Ectodermal cell (in vitro differentiated cells): ENCODE data around the gene MITD1.

ENCODE experiments used
- H3K27ac ChIP-seq: 2 replicates; pipeline ENCODE4 v1.7.0; 2013; ENCODE audit warnings: mild to moderate bottlenecking, low read depth, low read length; ENCODE audit not compliant: insufficient read depth, poor library complexity, severe bottlenecking
- H3K27me3 ChIP-seq: 2 replicates; pipeline ENCODE4 v1.7.0; 2013; ENCODE audit warnings: mild to moderate bottlenecking, low read length; ENCODE audit not compliant: insufficient read depth, control insufficient read depth, poor library complexity, severe bottlenecking
- H3K36me3 ChIP-seq: one replicate; pipeline ENCODE4 v1.7.0; 2013; ENCODE audit warnings: low read length; ENCODE audit not compliant: control insufficient read depth, insufficient read depth
- H3K4me1 ChIP-seq: one replicate; pipeline ENCODE4 v1.7.0; 2013; ENCODE audit warnings: low read length; ENCODE audit not compliant: control insufficient read depth, insufficient read depth
- H3K4me3 ChIP-seq: 2 replicates; pipeline ENCODE4 v1.7.0; 2013; ENCODE audit warnings: low read depth, low read length, control low read depth; ENCODE audit not compliant: insufficient read depth
- H3K9me3 ChIP-seq: 2 replicates; pipeline ENCODE4 v1.7.0; 2013; ENCODE audit warnings: mild to moderate bottlenecking, low read length, moderate library complexity; ENCODE audit not compliant: control insufficient read depth
- WGBS, 2 experiments: methylation state at CpG; one replicate each; pipeline ENCODE4 v1.1.7; 2013; ENCODE audit warnings: missing lambda C conversion rate in 2 of 2; 5-methylcytosine and 5-hydroxymethylcytosine counted together

MITD1 gene

DNA sequence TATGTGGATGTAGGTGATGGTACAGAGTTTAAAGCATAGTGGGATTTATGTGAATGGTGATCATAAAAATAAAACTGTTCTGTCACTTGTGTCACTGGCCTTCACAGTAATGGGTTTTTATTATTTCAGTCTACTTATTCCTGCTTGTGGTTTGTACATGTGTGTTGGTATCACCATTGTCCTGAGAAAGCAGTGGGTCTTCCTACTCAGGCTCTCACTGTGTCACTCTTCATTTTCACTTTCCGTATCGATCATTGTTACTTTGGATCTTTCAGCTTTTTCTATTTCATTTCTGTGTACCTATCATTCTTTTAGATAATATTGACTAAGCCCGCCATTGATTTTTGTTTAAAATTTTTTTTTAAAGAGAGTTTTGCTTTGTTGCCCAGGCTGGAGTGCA, 7.5 kb upstream of the MITD1 start:
- Histone ChIP-seq H3K27ac (no peak overlapping the region), H3K27me3 (no peaks in the 10 kb centered on the region), H3K36me3 (peaks cover 12% of the 10 kb centered on the region), H3K4me1 (no peaks in the 10 kb centered on the region), H3K4me3 (no peak overlapping the region), H3K9me3 (no peaks in the 10 kb centered on the region)
- WGBS, 2 experiments, result 96 to 100% methylated on average over 3 of the region's 3 CpGs

- Histone ChIP-seq H3K9me3 (no peaks in the 10 kb centered on the region), H3K27me3 (no peaks in the 10 kb centered on the region), H3K4me1 (peaks cover 8% of the 10 kb centered on the region), H3K4me3 (no peak overlapping the region), H3K27ac (no peak overlapping the region), H3K36me3 (peaks cover 9% of the 10 kb centered on the region)
Measured at GRCh38 chr2:99187011-99187410, 6.2 kb upstream of the MITD1 start.

DNA sequence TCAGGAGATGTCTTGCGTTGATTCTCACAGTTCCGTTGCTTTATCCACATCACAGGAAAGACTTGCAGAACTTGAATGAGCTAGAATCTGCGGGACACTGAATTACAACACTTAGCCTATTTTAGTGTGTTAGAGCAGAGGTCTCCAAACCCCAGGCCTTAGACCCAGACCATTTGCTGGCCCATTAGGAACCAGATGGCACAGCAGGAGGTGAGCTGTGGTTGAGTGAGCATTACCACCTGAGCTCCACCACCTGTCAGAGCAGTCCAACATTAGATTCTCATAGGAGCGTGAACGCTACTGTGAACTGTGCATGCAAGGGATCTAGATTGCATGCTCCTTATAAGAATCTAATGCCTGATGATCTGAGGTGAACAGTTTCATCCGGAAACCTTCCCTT, 4.0 kb upstream of the MITD1 start:
- Histone ChIP-seq H3K36me3 (no peaks in the 10 kb centered on the region), H3K27ac (no peak overlapping the region), H3K4me1 (peaks cover 8% of the 10 kb centered on the region), H3K4me3 (no peak overlapping the region), H3K27me3 (no peaks in the 10 kb centered on the region), H3K9me3 (no peaks in the 10 kb centered on the region)
- WGBS, 2 experiments, result 82 to 84% methylated on average over 6 of the region's 6 CpGs

GRCh38 chr2:99183025-99183424, 2.2 kb upstream of the MITD1 start:
- Histone ChIP-seq H3K27me3 (no peaks in the 10 kb centered on the region), H3K4me1 (peaks cover 8% of the 10 kb centered on the region), H3K36me3 (no peaks in the 10 kb centered on the region), H3K4me3 (no peak overlapping the region), H3K9me3 (no peaks in the 10 kb centered on the region), H3K27ac (no peak overlapping the region)
- 92 to 96% methylated on average over 3 of the region's 3 CpGs for WGBS, 2 experiments

DNA sequence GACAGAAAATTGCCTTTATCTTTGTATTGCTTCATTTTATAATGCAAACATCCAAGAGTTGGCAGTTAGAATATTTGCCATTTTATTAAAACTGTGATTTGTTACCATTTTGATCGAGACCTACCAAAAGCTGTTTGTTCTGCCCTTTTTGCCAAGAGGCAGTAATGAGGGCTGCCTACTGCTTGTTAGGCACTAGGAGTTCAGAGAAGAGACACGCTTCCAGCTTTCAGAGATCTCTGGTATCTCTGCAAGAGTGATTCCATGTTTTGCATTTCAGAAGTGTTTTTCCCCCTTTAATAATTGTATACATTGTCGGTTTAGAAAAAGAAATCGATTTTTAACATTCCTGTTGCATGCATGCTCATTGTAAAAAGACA, 754 bp upstream of the MITD1 start:
- Histone ChIP-seq H3K9me3 (no peaks in the 10 kb centered on the region), H3K4me3 (peak overlapping the region; percentile 76), H3K4me1 (peaks cover 8% of the 10 kb centered on the region), H3K36me3 (no peaks in the 10 kb centered on the region), H3K27me3 (no peaks in the 10 kb centered on the region), H3K27ac (peak overlapping the region; percentile 67)
- 1 to 6% methylated on average over 4 of the region's 4 CpGs for WGBS, 2 experiments

DNA sequence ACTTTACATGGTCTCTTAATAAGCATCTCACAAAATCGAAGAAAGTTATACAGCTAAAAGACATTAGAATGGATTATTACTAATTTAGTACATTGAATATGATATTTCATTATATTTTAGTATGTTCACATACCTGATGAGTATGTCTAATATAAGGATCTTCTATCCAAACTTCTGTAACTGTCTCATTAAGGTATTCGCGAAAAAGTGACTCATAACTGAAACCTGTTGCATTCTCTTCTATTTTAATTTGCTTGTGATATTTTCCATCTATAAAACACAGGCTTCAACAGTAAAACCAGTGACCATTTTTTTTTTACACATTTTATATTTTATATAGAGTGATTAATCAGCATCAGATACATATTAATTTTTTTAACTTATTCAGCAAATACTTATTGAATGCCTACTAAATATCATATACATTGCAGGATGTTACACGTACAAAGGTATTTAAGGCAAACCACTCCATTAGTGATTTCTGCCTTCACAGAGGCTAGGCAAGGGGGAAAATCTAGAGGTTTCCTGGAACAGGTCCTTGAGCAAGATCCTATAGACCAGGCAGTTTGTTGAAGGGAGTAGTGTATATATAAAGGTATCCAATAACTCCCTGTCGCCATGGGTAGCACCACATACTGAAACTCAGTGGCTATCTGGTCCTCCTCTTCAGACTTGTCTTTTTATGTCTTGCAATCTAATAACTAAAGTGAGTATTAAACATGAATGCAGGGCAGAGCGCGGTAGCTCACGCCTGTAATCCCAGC, 9.3 kb downstream of the MITD1 start:
- WGBS, 2 experiments, result 94 to 97% methylated on average over 5 to 7 of the region's 8 CpGs
- H3K4me3 ChIP-seq, result no peak overlapping the region
- no peaks in the 10 kb centered on the region for H3K9me3 ChIP-seq
- H3K4me1 ChIP-seq, result no peaks in the 10 kb centered on the region
- no peaks in the 10 kb centered on the region for H3K27me3 ChIP-seq
- peaks cover 15% of the 10 kb centered on the region for H3K36me3 ChIP-seq
- no peak overlapping the region for H3K27ac ChIP-seq

DNA sequence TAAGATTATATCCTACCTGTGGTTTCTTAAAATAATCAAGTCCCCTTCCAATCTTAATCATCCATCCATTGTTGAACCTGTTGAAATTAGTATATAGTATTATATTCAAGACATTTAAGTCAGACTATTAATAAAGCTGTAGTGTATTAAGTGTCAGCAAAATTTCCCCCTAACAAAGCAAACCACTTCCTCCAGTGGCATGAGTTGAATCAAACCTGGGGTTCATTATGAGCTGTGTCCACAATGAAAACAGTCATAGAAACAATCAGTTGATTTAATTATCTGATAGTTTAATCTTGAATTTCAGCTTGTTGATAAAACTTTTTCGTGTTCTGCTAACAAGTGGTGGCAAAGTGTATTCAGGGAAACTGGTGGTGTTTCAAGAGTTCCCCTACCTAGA, 11.3 kb downstream of the MITD1 start:
- no peak overlapping the region for H3K27ac ChIP-seq
- 96 to 100% methylated on average over 1 of the region's 1 CpG for WGBS, 2 experiments
- H3K36me3 ChIP-seq, result peaks cover 15% of the 10 kb centered on the region

GRCh38 chr2:99166218-99166617, 14.6 kb downstream of the MITD1 start:
- WGBS, 2 experiments, result 93 to 95% methylated on average over 4 to 5 of the region's 5 CpGs
- Histone ChIP-seq H3K27me3 (no peaks in the 10 kb centered on the region), H3K9me3 (no peaks in the 10 kb centered on the region), H3K4me3 (no peak overlapping the region), H3K4me1 (no peaks in the 10 kb centered on the region), H3K36me3 (peaks cover 15% of the 10 kb centered on the region), H3K27ac (no peak overlapping the region)

More for the DNA sequence above, 11.3 kb downstream of the MITD1 start:
- no peak overlapping the region for H3K4me3 ChIP-seq
- no peaks in the 10 kb centered on the region for H3K27me3 ChIP-seq
- H3K9me3 ChIP-seq, result no peaks in the 10 kb centered on the region
- no peaks in the 10 kb centered on the region for H3K4me1 ChIP-seq

- H3K4me1 ChIP-seq, result no peaks in the 10 kb centered on the region
- no peaks in the 10 kb centered on the region for H3K27me3 ChIP-seq
- H3K36me3 ChIP-seq, result peaks cover 13% of the 10 kb centered on the region
- WGBS, 2 experiments, result 95 to 96% methylated on average over 4 of the region's 4 CpGs
- H3K9me3 ChIP-seq, result no peaks in the 10 kb centered on the region
- no peak overlapping the region for H3K27ac ChIP-seq
- H3K4me3 ChIP-seq, result no peak overlapping the region
Measured at GRCh38 chr2:99159594-99159993, 21.3 kb downstream of the MITD1 start.

- Histone ChIP-seq H3K4me1 (peaks cover 6% of the 10 kb centered on the region), H3K27me3 (no peaks in the 10 kb centered on the region), H3K27ac (no peak overlapping the region), H3K4me3 (no peak overlapping the region), H3K9me3 (no peaks in the 10 kb centered on the region), H3K36me3 (peaks cover 13% of the 10 kb centered on the region)
- WGBS, 2 experiments, result 85 to 92% methylated on average over 5 of the region's 5 CpGs
Measured at GRCh38 chr2:99158599-99158998, 22.3 kb downstream of the MITD1 start.

DNA sequence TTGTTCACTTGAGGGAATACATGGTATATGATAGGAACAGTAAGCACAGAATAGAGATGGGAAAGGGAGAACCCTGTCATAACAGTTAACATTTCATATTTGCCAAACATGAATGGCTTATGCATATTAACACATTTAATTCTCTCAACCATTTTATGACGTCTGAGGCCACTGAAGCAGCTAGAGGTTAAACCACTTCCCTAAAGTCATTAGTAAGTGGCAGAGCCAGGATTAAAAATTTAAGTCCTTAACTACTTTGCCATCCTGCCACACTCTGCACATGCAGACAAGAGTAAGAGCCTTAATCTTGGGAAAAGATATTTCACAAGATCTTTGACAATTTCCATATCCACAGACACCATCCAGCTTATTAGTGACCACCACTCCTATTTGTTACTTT, 24.0 kb downstream of the MITD1 start:
- Histone ChIP-seq H3K27ac (no peak overlapping the region), H3K9me3 (no peaks in the 10 kb centered on the region), H3K4me1 (peaks cover 7% of the 10 kb centered on the region), H3K27me3 (no peaks in the 10 kb centered on the region), H3K4me3 (no peak overlapping the region), H3K36me3 (peaks cover 13% of the 10 kb centered on the region)
- 80 to 96% methylated on average over 1 of the region's 1 CpG for whole genome bisulfite sequencing, 2 experiments
